Mucosa of descending colon (tissue), 3 donors: ENCODE data around the gene IL22RA1. TPM values are rescaled to one million over a fixed set of nuclear protein-coding genes. Genes with fewer than 3 reads are reported as not detected.

Source experiments
- ATAC-seq: fragments of 200-7000 bp; cut with Tn5 transposase; one replicate; pipeline ENCODE4 v1.9.1; 2020; ENCODE audit warnings: mild to moderate bottlenecking, moderate library complexity
- DNase-seq, 3 donors: peaks; one replicate each; pipeline ENCODE4 v3.0.0-alpha.2; 2020
- H3K36me3 ChIP-seq: fragments of 200-600 bp; one replicate; pipeline ENCODE4 v1.8.0; 2021; ENCODE audit warnings: low read depth, mild to moderate bottlenecking
- H3K4me1 ChIP-seq: fragments of 200-600 bp; one replicate; pipeline ENCODE4 v1.8.0; 2021; ENCODE audit warnings: low read depth, mild to moderate bottlenecking
- H3K4me3 ChIP-seq: fragments of 200-600 bp; one replicate; pipeline ENCODE4 v1.8.0; 2021; ENCODE audit warnings: mild to moderate bottlenecking
- H3K9me3 ChIP-seq: fragments of 200-600 bp; one replicate; pipeline ENCODE4 v1.8.0; 2021; ENCODE audit warnings: mild to moderate bottlenecking
- intact Hi-C, 2 donors: fragments of 100-400 bp; cut with DNase I in 1 of 2; cut with micrococcal nuclease in 1 of 2; formaldehyde crosslinking; loops; one replicate each; pipeline versions ENCODE4 v1.11.0 to v1.11.1; 2022; cut with DNase I, micrococcal nuclease
- total RNA-seq, 3 donors: library from RNA; stranded (reverse); fragmentation: NEBNext Ultra II Directional in 2 of 3; extraction: Animal tissue kit (Norgen Biotek cat#: 25700) in 2 of 3; gene quantifications; one replicate each; pipeline versions ENCODE4 v1.2.1 to v1.2.4, GENCODE V29; 2021 to 2023
- TF ChIP-seq, protein P1 (sequence below): fragments of 200-600 bp; IDR thresholded peaks from one replicate; pipeline ENCODE4 v1.8.0; 2022; ENCODE audit warnings: antibody characterized with exemption, mild to moderate bottlenecking
- donor health status: DM: no; HTN: no; CAD: no; lungs with moderate emphysema.
- donor health status: DM: no; HTN: no; CAD: no.
- donor health status: DM: no; HTN: yes; CAD: no.

The IL22RA1 gene
- total RNA-seq, 3 donors from 2014 or later, result 13.8 to 43.1 (median 28.2) TPM

DNA sequence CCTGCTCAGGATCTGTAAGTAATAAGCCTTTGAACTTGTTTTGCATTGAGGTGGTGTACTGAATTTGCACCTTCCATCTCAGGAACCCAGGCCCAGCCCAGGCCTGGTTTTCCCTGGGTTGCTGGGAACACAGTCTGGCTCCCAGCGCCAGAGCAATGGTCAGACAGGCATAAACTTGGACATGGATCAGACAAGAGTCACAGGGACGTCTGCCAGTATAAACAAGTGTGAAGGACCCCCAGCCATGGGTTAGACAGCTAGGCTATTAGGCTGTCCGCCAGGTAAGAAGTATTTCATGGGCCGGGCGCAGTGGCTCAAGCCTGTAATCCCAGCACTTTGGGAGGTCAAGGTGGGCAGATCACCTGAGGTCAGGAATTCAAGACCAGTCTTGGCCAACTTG lies 38.7 kb upstream of the IL22RA1 start:
- ATAC-seq (no peak), DNase-seq (no peak)
- intact Hi-C loops, result no loop called here
- Histone ChIP-seq H3K4me1 (no peaks in the 10 kb centered on the region), H3K4me3 (no peak overlapping the region), H3K36me3 (no peaks in the 10 kb centered on the region), H3K9me3 (no peaks in the 10 kb centered on the region)
- TF ChIP-seq, protein P1, sequence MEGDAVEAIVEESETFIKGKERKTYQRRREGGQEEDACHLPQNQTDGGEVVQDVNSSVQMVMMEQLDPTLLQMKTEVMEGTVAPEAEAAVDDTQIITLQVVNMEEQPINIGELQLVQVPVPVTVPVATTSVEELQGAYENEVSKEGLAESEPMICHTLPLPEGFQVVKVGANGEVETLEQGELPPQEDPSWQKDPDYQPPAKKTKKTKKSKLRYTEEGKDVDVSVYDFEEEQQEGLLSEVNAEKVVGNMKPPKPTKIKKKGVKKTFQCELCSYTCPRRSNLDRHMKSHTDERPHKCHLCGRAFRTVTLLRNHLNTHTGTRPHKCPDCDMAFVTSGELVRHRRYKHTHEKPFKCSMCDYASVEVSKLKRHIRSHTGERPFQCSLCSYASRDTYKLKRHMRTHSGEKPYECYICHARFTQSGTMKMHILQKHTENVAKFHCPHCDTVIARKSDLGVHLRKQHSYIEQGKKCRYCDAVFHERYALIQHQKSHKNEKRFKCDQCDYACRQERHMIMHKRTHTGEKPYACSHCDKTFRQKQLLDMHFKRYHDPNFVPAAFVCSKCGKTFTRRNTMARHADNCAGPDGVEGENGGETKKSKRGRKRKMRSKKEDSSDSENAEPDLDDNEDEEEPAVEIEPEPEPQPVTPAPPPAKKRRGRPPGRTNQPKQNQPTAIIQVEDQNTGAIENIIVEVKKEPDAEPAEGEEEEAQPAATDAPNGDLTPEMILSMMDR, result no peak

DNA sequence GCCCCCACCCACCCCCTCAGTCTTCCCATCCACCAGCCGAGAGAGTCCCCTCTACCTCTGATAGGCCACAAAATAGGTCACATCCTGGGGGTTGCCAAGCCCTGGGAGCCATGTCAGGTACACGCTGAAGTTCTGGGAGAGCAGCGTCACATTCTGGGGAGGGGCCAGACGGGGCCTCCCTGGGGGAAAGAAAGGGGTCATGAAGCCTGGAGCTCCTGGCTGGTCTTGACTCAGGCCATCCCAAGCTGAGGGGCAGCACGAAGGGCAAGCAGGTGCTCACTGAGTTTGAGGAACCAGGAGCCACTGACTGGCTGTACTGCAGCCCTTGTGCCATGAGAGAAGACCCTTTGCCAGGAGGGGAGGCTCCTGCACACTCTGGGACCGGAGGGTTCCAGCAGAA lies 37.7 kb upstream of the IL22RA1 start:
- DNase-seq, result no peak
- no peaks in the 10 kb centered on the region for H3K36me3 ChIP-seq
- H3K4me3 ChIP-seq, result no peak overlapping the region
- H3K4me1 ChIP-seq, result no peaks in the 10 kb centered on the region
- no peaks in the 10 kb centered on the region for H3K9me3 ChIP-seq
- intact Hi-C loops, result no loop called here
- no peak for ATAC-seq
- TF ChIP-seq, protein P1, result no peak

DNA sequence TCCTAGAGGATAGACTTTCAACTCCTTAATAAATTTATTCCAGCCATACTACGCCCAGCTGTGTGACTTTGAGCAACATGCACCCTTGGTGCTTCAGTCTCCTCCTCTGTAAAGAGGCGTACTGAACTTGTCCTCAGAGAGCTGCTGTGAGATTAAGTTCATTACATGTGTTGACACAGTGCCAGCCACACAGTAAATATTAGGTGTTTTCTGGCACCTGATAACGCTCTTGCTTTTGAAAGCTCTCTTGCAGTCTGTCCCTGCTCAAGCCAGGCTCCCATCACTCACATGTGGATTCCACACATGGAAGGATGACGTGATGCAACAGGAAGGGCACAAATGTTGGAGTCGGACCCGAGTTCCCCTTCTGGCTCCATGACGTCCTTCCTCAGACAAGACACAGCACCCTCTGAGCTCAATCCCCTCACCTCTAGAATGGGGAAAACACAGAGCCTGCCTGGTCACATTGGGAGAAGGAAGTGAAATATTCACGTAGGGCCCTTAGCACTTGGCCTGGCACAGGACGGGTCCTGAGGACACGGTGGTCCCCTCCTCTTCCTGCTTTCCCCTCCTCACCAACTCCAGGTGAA lies 36.4 kb upstream of the IL22RA1 start:
- DNase-seq (no peak), ATAC-seq (no peak)
- TF ChIP-seq, protein P1, result no peak
- Histone ChIP-seq H3K36me3 (no peaks in the 10 kb centered on the region), H3K4me1 (no peaks in the 10 kb centered on the region), H3K4me3 (no peak overlapping the region), H3K9me3 (no peaks in the 10 kb centered on the region)
- intact Hi-C loops, result no loop called here

DNA sequence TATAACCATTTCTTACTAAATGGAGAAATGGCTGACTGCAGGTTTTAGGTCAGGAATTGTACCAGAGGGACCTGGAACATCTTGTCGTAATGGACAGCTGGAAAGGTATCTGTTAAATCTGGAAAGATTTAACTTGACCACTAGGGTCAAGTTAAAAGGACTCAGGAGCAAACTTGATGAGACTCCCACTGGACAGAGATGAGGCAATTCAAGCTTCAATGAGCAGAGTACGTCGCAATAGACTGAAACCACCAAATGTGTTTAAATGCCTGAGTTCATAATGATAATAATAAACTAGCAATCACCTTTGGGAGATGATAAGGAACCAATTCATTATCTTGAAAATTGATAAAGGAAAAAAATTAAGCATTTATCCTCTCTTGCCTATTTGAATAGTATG lies 35.5 kb upstream of the IL22RA1 start:
- no peak for ATAC-seq
- H3K4me3 ChIP-seq, result no peak overlapping the region

DNA sequence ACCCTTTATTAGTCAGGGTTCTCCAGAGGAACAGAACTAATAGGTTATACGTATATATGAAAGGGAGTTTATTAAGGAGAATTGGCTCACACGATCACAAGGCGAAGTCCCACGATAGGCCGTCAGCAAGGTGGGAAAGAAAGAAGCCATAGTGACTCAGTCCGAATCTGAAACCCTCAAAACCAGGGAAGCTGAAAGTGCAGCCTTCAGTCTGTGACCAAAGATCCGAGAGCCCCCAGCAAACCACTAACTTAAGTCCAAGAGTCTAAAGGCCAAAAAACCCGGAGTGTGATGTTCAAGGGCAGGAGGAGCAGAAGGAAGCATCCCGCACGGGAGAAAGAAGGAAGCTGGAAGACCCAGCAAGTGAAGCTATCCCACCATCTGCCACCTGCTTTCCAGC lies 34.2 kb upstream of the IL22RA1 start:
- ATAC-seq, result no peak
- Histone ChIP-seq H3K4me1 (no peaks in the 10 kb centered on the region), H3K36me3 (no peaks in the 10 kb centered on the region), H3K4me3 (no peak overlapping the region), H3K9me3 (no peaks in the 10 kb centered on the region)
- DNase-seq, result no peak
- TF ChIP-seq, protein P1, result no peak
- intact Hi-C loops, result no loop called here

More for the DNA sequence above, 35.5 kb upstream of the IL22RA1 start:
- H3K9me3 ChIP-seq, result no peaks in the 10 kb centered on the region
- intact Hi-C loops, result no loop called here
- DNase-seq, result no peak
- no peaks in the 10 kb centered on the region for H3K4me1 ChIP-seq
- TF ChIP-seq, protein P1, result no peak
- H3K36me3 ChIP-seq, result no peaks in the 10 kb centered on the region
